ENCODE results near the gene TTLL6.

The TTLL6 gene

DNA sequence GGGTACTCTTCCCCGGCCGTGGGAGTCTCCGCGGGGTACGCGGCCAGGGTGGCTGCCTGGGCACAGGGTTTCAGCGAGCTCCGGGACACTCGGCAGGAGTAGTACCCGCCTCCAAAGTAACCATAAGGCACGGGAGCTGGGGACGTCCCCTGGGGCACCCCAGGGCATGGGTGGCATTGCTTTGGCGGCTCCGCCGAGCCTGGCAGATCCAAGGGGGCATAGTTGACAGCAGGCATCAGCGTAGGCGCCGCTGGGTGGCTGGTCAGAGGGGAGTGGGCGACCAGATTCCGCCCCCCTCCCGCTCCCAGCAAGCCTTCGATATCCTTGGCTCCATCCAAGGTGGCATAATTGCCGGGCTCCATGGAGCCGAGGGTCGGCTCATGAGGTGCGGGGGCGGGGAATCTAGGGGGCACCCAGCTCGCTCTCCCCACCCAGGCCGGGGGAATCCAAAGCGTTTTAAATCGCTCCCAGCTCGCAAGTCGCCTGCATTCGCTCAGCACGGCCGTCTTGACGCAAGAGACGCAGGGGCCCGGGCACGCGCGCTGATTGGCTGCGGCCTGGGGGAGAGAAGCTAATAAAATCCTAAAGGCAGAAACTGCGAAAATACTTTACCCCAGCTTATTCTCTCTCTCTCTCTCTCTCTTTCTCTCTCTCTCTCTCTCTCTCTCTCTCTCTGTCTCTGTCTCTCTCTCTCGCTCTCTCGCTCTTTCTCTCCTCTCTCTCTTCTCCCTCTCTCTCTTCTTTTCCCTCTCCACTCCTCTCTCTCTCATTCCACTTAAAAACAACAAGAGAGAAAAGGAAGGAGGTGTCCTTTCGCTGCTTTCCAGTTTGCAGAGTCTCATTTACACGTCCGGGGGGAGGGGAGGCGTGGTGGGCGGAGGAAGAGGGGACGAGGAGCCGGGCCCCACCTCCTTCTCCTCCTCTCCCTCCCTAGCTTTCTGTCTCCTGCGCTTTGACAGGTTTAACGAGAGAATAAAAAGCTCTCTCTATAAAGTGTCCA lies 88.5 kb downstream of the TTLL6 start, which contains the start of gene HOXB13:
Gene HOXB13 (minus strand): TSS at position 519 of the 1,000 bp plus-strand sequence. CDS start 157 bp downstream, at position 362.
- TF ChIP-seq, protein P1, sequence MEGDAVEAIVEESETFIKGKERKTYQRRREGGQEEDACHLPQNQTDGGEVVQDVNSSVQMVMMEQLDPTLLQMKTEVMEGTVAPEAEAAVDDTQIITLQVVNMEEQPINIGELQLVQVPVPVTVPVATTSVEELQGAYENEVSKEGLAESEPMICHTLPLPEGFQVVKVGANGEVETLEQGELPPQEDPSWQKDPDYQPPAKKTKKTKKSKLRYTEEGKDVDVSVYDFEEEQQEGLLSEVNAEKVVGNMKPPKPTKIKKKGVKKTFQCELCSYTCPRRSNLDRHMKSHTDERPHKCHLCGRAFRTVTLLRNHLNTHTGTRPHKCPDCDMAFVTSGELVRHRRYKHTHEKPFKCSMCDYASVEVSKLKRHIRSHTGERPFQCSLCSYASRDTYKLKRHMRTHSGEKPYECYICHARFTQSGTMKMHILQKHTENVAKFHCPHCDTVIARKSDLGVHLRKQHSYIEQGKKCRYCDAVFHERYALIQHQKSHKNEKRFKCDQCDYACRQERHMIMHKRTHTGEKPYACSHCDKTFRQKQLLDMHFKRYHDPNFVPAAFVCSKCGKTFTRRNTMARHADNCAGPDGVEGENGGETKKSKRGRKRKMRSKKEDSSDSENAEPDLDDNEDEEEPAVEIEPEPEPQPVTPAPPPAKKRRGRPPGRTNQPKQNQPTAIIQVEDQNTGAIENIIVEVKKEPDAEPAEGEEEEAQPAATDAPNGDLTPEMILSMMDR (IDR thresholded peaks at IDR 0.05; ENCODE audit: unreplicated experiment in 3 of 3): no peak
- peak within 1 kb of the TSS; percentile 77 to 94 (median 80) for H3K4me3 Mint-ChIP-seq
- H3K9me3 Mint-ChIP-seq: peaks cover 4% of the 10 kb centered on the region
- H3K27me3 Mint-ChIP-seq (ENCODE audit: low read depth): peaks cover 100% of the 10 kb centered on the region
- H3K36me3 Mint-ChIP-seq (ENCODE audit: low read depth): no peaks in the 10 kb centered on the region
- peaks cover 33% of the 10 kb centered on the region for H3K4me1 Mint-ChIP-seq
- peak within 1 kb of the TSS in 1 of 3 experiments; percentile 81 for H3K27ac Mint-ChIP-seq

DNA sequence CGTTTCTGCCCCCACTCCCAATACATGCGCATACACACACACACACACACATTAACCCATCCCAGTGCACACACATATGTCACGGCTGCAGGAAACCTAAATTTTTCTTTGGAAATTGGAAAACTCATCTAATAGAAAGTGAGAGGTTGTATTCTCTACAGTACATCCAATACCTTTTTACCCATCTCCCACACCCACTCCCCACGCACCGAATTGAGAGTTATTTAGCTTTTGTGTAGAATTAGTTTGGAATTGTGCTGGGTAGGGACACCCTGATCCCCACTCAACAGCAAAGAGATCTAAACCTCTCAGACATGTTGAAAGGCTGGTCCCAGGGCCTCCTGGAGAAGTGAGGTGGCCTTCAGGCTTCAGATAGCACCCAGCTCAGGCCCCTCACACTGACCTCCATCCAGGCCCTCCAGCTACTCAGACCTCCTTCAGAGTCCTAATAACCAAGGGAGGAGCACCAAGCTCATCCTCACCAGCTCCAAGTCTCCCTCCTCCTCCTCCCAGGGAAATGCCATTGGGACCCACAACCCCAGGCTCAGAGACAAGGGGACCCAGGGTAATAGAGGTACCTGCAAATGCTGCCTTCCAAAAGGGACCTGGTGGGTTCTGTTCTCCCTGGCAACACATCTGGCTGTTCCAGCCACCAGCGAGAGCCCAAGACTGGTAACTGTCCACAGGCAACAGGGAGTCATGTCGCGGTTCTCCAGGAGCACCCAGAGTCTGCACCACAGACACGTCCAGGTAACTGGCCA lies 89.4 kb downstream of the TTLL6 start:
- H3K36me3 Mint-ChIP-seq (ENCODE audit: low read depth): no peaks in the 10 kb centered on the region
- H3K9me3 Mint-ChIP-seq: peaks cover 2% of the 10 kb centered on the region
- H3K27me3 Mint-ChIP-seq (ENCODE audit: low read depth): peaks cover 100% of the 10 kb centered on the region
- peak overlapping the region; percentile 35 to 94 (median 77) for H3K4me3 Mint-ChIP-seq
- peaks cover 26% of the 10 kb centered on the region for H3K4me1 Mint-ChIP-seq
- H3K27ac Mint-ChIP-seq: no peak overlapping the region
- TF ChIP-seq, protein P1 (IDR thresholded peaks at IDR 0.05; ENCODE audit: unreplicated experiment in 3 of 3): no peak

DNA sequence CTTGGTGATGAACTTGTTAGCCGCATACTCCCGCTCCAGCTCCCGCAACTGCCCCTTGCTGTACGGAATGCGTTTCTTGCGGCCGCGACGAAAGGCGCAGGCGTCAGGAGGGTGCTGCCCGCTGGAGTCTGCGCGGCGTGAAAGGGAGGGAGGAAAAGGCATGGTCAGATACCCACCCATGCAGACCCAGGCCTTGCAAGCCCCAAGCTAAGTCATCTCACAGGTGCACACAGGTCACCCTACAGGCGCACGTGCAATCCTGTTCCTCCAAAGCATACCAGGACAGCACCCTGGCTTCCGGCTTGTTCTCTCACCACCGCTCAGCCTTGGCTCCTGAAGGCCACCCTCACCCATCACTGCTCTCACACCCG lies 90.1 kb downstream of the TTLL6 start:
- Mint-ChIP-seq H3K4me1 (peaks cover 24% of the 10 kb centered on the region), H3K27ac (no peak overlapping the region), H3K36me3 (ENCODE audit: low read depth) (no peaks in the 10 kb centered on the region), H3K27me3 (ENCODE audit: low read depth) (peaks cover 100% of the 10 kb centered on the region), H3K4me3 (peak overlapping the region in 2 of 3 experiments; percentile 1 to 35), H3K9me3 (no peaks in the 10 kb centered on the region)
- TF ChIP-seq, protein P1 (IDR thresholded peaks at IDR 0.05; ENCODE audit: unreplicated experiment in 3 of 3): no peak

DNA sequence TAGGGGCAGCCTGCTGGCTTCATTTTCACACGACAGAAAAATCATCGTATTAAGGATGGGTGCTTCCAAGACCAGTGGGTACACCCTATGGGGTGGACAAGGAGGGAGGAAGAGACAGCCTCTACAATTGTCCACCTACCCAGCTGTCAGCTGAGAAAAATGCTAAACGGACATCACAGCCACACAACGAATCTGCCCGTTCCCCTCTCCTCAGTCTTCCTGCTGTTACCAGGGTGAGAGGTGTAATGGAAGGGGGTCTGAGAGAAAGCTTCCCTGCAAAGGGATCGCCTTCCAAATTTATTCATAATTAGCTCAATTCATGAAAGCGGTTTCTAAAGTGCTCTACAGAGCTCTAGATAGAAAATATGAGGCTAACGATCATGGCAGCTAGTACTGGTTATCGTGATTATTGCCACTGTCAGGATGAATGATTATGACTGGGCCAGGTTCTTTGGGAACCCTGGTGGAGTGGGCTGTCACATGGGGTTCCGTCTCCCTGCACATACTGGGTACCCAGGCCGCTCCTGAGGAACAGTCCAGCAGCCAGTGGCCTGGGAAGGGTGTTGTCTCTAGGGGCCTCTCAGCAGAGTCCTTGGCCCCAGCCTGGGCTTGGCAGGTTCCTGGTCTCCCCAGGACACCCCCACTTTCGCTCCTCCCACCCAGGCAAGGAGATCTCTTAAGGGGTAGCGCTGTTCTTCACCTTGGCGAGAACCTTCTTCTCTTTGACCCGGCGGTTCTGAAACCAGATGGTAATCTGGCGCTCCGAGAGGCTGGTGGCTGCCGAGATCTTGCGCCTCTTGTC lies 90.7 kb downstream of the TTLL6 start:
- H3K27ac Mint-ChIP-seq: no peak overlapping the region
- peaks cover 24% of the 10 kb centered on the region for H3K4me1 Mint-ChIP-seq
- H3K4me3 Mint-ChIP-seq: peak overlapping the region in 1 of 3 experiments; percentile 39
- no peaks in the 10 kb centered on the region for H3K36me3 Mint-ChIP-seq (ENCODE audit: low read depth)
- peaks cover 100% of the 10 kb centered on the region for H3K27me3 Mint-ChIP-seq (ENCODE audit: low read depth)
- no peaks in the 10 kb centered on the region for H3K9me3 Mint-ChIP-seq
- TF ChIP-seq, protein P1 (IDR thresholded peaks at IDR 0.05; ENCODE audit: unreplicated experiment in 3 of 3): no peak

DNA sequence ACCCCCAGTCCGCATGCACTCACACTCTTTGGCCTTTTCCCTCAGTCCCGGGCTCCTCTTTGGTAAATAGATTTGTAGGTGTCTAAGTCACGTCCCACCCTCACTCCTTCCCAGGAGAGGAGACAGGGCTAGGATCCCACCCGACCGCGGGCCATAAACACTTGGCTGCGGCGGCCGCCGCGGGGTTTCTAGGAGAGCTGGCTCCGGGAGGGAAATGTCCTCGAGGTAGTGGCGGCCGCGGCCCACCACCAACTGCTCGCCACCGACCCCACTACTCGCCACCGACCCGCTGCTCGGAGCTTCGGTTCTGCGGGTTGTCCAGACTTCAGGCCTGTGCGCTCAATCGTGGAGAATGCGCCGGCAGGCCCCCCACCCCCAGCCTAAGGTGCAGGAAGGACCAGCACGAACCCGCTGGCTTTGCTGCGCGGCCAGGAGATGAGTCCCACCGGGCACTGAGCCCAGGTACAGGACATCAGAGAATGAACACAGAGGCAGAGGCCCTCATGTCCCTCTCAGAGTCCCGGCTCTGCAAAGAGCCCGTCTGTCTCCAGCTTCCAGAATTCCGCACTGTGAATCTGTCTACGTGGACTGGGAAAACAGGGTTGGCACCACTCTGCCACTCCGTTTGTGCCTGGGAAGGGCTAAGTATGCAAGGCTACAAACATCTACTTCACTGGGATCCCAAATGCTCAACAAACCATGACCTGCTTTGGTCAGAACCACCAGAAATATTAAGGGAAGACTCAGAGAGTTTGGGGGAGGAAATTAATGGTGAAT lies 91.6 kb downstream of the TTLL6 start:
- peaks cover 25% of the 10 kb centered on the region for H3K4me1 Mint-ChIP-seq
- H3K27ac Mint-ChIP-seq: no peak overlapping the region
- peak overlapping the region; percentile 19 to 45 (median 41) for H3K4me3 Mint-ChIP-seq
- peaks cover 100% of the 10 kb centered on the region for H3K27me3 Mint-ChIP-seq (ENCODE audit: low read depth)
- no peaks in the 10 kb centered on the region for H3K36me3 Mint-ChIP-seq (ENCODE audit: low read depth)
- H3K9me3 Mint-ChIP-seq: no peaks in the 10 kb centered on the region
- TF ChIP-seq, protein P1 (IDR thresholded peaks at IDR 0.05; ENCODE audit: unreplicated experiment in 3 of 3): no peak

Data from nephron (organoid).